Head of caudate nucleus (tissue), 42 donors: ENCODE measurements around the gene BMP10.

ENCODE experiments used
- DNase-seq, 42 donors: peaks; one replicate each; pipeline versions ENCODE4 v3.0.0 to v3.0.0-alpha.2; 2020 to 2021; ENCODE audit warnings: mixed read lengths in 7 of 42
- intact Hi-C: fragments of 100-400 bp; cut with DNase I; formaldehyde crosslinking; loops from one replicate; pipeline ENCODE4 v1.15.0; 2022

BMP10 gene

GRCh38 chr2:68857855-68858456, 13.2 kb downstream of the BMP10 start:
- intact Hi-C loops, result no loop called here

GRCh38 chr2:68857202-68857845, 13.9 kb downstream of the BMP10 start:
- DNase-seq, result no peak
- intact Hi-C loops, result no loop called here

More at GRCh38 chr2:68857855-68858456, 13.2 kb downstream of the BMP10 start:
- DNase-seq, result no peak

GRCh38 chr2:68855550-68855949, 15.6 kb downstream of the BMP10 start:
- intact Hi-C loops, result no loop called here
- DNase-seq, result no peak

GRCh38 chr2:68854476-68854875, 16.7 kb downstream of the BMP10 start:
- no peak for DNase-seq
- intact Hi-C loops, result no loop called here

GRCh38 chr2:68853915-68854314, 17.3 kb downstream of the BMP10 start:
- no peak for DNase-seq
- intact Hi-C loops, result no loop called here

- DNase-seq, result no peak
- intact Hi-C loops, result no loop called here
Measured at GRCh38 chr2:68853035-68853434, 18.2 kb downstream of the BMP10 start.

GRCh38 chr2:68850524-68850923, 20.7 kb downstream of the BMP10 start:
- intact Hi-C loops, result no loop called here
- DNase-seq, result no peak

GRCh38 chr2:68849579-68850030, 21.6 kb downstream of the BMP10 start:
- intact Hi-C loops, result no loop called here
- no peak for DNase-seq

GRCh38 chr2:68847751-68848150, 23.4 kb downstream of the BMP10 start:
- DNase-seq, result no peak
- intact Hi-C loops, result no loop called here

GRCh38 chr2:68846091-68846490, 25.1 kb downstream of the BMP10 start:
- DNase-seq, result no peak
- intact Hi-C loops, result no loop called here

GRCh38 chr2:68845043-68845442, 26.2 kb downstream of the BMP10 start:
- DNase-seq, result no peak
- intact Hi-C loops, result no loop called here

GRCh38 chr2:68839260-68839833, 31.9 kb downstream of the BMP10 start:
- DNase-seq, result no peak
- intact Hi-C loops, result loop anchor here (10.0 kb wide), 1 partner anchor 85 kb away; no protein-coding TSS in a partner anchor

GRCh38 chr2:68838641-68839040, 32.6 kb downstream of the BMP10 start:
- DNase-seq, result no peak
- intact Hi-C loops, result loop anchor here (10.0 kb wide), 1 partner anchor 84 kb away; no protein-coding TSS in a partner anchor

- intact Hi-C loops, result loop anchor here (10.0 kb wide), 1 partner anchor 83 kb away; no protein-coding TSS in a partner anchor
- DNase-seq, result no peak
Measured at GRCh38 chr2:68837861-68838341, 33.3 kb downstream of the BMP10 start.

- intact Hi-C loops, result loop anchor here (10.0 kb wide), 1 partner anchor 83 kb away; no protein-coding TSS in a partner anchor
Measured at GRCh38 chr2:68837164-68837860, 33.9 kb downstream of the BMP10 start.

GRCh38 chr2:68835621-68836020, 35.6 kb downstream of the BMP10 start:
- intact Hi-C loops, result loop anchor here (10.0 kb wide), 1 partner anchor 81 kb away; no protein-coding TSS in a partner anchor
- peak in 2 of 42 donors; percentile 10 to 13 for DNase-seq

More at GRCh38 chr2:68837164-68837860, 33.9 kb downstream of the BMP10 start:
- DNase-seq, result peak in 32 of 42 donors; percentile 17 to 76 (median 38)

- intact Hi-C loops, result loop anchor here (10.0 kb wide), 1 partner anchor 80 kb away; no protein-coding TSS in a partner anchor
- DNase-seq, result no peak
Measured at GRCh38 chr2:68834737-68835376, 36.3 kb downstream of the BMP10 start.

- no peak for DNase-seq
- intact Hi-C loops, result loop anchor here (10.0 kb wide), 1 partner anchor 78 kb away; no protein-coding TSS in a partner anchor
Measured at GRCh38 chr2:68833162-68833561, 38.0 kb downstream of the BMP10 start.
